HG03045 (cell line): ENCODE measurements around the gene NT5DC2.
A peak's percentile ranks its signal among the peaks of the same experiment; 100 is the strongest.

Experiments used
- ATAC-seq: cut with Tn5 transposase; IDR thresholded peaks from one replicate; pipeline ENCODE4 v1.9.1; 2021; ENCODE audit warnings: mild to moderate bottlenecking, moderate library complexity; ENCODE audit not compliant: unreplicated experiment

NT5DC2 gene

DNA sequence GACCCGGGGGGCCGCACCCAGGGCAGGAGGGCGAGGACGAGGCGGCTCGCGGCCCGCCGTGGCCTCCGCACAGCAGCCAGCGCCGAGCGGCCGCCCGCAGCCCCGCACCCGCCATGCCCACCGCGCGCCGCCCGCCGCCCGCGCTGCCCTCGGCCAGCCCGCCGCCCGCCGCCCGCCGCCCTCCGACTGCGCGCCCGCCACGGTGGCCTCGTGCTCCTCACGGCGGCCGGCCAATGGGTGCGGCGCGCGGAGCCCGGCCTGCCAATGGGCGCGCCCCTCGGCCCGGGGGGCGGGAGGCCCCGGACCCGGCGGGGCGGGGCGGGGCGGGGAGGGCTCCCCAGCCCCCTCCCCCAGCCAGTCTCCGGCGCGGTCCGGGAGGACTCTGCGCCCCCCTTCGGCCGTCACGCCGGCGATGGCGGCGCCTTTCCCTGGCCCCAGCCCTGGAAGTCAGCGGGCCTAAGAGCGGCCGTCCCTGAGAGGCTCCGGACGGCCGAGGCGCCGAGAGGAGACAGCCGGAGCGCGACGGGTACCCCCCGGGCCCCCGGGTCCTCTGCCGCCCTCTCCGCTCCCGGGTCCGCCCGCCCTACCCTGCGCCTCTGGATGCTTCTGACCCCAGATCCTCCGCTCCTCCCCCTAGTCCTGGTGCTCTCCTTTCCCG is at the start of gene NT5DC2:
Gene NT5DC2 (minus strand): TSS at position 235 of the 658 bp plus-strand sequence. CDS start 120 bp downstream, at position 115.
- peak; percentile 34 for ATAC-seq

DNA sequence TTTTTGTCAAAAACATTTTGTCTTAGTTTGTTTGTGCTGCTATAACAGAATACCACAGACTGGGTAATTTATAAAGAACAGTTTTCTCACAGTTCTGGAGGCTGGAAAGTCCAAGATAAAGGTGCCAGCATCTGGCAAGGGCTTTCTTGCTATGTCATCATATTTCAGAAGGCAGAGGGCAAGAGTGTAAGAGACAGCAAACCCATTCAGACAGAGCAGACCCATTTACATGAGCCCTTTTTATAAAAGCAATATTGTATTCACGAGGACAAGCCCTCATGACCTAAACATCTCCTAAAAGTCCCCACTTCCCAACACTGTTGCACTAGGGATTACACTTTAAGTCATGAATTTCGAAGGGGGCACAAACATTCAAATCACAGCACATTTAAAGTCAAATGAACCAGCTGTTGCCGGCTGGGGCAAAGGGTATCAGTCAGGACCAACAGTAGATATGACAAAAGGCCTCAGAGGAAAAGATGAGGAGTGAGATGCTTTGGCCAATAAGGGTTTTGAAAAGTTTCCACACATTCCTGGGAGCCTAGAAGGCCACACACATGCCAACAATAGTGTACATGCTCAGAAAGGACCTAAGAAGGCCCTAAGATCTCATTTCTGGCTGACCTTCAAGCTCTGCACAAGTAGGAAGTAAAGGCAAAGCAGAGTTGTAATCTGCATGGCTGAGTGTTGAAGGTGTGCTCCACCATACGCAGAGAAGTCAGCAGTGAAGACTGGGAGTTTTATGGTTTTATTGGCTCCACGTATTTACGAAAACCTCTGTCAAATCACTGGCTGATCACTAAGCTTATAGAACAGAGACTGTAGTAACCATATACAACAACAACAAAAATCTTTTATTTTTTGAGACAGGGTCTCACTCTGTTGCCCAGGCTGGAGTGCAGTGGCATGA is 40.7 kb upstream of the NT5DC2 start:
- ATAC-seq, result no peak

DNA sequence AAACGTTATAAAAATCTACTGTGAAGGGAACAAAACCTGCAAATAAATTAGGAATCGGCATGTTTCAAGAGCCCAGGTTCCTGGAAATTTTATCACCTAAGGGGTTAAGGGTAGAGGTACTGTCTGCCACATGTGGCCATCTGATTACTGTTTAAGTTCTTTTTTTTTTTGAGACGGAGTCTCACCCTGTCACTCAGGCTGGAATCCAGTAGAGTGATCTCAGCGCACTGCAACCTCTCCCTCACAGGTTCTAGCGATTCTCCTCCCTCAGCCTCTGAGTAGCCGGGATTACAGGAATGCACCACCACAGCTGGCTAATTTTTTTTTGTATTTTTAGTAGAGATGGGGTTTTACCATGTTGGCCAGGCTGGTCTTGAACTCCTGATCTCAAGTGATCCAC is 38.6 kb upstream of the NT5DC2 start:
- ATAC-seq, result no peak

DNA sequence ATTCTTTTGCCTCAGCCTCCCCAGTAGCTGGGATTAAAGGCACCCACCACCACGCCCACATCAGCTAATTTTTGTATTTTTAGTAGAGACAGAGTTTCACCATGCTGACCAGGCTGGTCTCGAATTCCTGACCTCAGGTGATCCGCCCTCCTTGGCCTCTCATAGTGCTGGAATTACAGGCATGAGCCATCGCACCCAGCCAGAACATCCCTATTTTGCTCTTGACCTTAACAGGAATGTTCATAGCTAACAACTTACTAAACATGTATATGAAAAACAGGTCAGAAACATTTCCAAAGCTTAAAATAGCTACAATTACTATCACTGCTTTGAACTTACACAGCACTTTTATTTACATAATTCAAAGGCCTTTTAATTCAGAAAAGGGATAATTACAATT is 36.4 kb upstream of the NT5DC2 start:
- no peak for ATAC-seq

DNA sequence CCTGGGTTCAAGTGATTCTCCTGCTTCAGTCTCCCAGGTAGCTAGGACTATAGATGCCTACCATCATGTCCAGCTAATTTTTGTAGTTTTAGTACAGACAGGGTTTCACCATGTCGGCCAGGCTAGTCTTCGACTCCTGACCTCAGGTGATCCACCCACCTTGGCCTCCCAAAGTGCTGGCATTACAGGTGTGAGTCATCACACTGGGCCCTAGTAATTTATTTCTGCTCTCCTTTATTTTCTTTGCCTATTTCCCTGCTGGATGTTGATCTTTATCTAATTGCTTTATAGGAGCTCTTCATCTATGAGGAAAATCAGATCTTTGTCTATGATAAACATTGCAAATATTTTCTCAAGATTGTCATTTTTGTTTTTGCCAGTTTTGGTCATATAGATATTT is 34.4 kb upstream of the NT5DC2 start:
- no peak for ATAC-seq

DNA sequence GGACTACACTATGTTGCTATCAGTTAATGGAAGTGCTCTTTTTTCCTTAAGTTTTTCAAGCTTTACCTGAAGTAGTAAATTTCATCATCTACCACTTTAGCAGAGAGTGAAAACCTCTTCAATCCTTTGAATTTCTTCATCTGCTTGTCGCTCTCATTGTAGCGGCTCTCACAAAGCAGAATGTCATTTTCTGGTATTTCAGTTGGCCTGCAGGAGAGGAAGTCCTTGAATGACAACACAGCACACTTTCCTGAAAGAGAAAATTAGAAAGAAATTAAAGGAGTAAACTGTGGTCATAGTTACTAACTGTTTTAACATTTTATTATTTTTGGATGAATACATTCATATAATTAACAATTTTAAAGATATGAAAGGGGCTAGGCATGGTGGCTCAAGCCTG is 30.3 kb upstream of the NT5DC2 start:
- no peak for ATAC-seq

DNA sequence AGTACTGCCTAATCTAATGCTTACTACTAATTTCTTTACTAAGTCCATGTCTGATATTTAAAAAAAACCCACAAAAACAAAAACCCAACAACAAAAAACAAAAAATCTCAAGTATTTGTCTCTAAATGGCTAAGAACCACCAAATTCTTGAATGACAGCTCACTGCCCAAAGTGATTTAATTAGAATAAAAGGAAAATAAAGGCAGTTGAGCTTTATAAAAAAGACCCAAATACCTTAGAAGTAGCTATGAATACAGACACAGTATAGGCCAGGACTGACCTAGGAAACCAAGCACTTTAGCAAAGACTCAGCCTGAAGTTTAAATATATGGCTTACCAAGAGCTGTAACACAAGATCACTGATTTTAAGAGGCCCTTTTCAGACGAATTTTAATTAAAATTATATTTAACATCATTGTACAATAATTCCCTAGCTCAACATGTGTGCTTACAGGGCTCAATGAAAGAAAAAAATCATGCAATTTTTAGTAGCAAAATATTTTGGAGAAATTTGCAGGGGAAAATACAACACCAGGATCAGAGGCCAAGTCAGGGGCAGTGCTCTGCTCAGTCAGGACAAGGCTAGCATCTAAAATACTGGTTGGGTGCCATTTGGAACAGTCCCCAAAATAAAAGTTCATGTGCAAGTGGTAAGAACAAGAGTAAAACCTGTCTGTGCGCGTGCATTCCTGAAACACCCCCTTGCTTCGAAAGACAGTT is 27.5 kb upstream of the NT5DC2 start:
- no peak for ATAC-seq

DNA sequence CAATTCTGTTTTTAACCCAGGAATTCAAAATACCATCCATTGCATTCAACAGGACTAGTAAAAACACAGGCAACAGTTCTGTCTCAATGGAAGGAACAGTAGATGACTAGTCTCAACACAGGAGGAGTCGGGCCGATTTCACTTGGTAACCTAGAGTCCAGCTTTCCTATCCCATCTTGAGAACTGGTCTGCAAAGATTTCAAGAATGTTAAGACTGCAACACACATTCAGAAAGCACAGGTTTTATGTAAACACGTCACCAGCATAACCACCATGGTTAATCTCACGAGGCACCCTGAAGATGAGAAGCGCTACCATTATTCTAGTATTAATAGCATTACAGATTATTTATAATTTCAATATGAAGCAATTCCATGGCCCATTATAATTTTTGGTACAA is 24.8 kb upstream of the NT5DC2 start:
- no peak for ATAC-seq

DNA sequence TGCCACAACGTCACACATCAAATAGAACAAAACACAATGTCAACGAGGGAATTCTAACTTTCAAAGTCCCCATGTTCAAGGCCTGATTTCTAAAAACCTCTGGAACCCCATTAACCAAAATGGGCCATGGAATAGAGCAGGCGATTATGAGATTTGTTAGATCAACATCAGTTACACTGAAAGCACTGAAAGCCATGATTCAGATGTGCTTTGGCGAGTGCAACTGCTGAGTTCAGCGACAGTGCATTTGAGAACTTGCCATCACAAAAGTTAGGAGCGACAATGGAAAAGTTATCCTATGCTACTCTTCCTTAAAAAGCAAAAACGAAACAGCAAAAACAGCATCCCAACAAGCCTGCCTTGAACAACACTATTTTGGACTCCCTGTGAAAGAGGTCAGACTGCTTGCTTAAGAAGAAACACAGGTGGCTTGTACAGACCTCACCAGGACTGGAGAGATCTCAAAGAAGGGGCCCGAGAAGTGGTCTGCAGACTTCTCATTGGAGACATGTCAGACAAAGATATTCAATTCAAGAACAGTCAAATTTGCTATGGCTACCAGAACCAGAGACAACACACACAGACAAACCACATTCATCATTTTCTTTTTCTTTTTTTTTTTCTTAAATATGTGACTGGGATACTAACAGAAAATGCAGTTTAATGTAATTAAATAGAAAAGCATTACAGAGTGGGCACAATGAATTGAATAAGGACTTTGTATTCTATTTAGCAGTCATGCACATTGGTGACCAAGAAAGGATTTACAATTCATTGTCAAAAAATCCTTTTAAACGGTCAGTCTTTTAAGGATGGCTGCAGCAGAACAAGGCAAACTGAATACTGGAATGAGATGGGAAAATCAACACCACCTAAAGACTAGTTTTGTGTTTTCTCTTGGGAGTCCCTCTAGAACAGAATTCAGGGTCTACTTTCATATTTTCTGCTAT is 23.6 kb upstream of the NT5DC2 start:
- ATAC-seq, result no peak

DNA sequence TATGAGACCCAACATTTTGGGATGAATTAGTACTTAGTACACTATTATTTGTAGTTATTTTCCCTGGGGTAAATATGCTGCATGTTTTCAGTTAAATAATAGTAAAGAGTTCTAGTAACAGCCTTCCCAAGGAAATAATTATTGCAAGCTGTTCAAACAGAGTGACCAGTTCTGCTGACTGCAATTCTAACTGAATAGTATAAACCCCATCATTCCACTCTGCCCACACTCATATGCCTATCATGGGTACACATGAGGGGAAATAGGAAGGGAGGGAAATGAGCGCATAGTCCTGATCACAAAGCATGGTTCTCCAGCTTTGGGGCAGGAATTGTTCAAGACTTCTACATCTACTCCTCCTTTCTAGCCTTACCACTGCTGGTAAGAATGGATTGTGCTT is 21.4 kb upstream of the NT5DC2 start:
- ATAC-seq, result no peak

DNA sequence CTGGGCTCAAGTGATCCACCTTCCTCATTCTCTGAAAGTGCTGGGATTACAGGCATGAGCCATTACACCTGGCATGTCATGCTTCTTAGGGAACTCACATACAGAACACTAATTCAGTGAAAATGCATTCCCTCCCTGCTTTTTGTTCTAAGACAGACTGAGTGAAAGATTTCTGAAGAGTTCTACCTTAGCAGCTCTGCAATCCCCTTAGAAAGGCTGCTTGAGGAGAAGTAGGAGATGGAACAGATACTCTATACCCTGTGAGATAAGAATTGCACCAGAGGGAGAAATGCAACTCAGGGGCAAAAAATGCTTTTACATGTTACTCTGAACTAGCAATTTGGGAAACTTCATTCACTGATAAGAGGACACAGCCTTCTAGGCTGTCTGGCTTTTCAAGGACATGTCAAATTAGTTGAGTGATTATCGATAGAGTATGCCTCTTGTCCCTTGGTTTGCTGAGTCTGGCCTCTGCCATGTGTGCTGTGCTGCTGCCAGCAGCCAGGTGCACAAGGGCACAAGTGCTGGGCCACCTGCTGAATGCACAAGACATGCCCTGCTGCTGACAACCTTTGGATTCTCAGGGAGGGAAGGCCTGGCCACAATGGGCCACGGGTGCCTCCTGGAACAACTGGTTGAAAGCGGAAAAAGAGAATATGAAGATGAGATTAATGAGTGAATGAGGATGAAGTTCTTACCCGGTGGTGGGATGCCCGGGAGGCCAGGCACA is 20.5 kb upstream of the NT5DC2 start:
- no peak for ATAC-seq

DNA sequence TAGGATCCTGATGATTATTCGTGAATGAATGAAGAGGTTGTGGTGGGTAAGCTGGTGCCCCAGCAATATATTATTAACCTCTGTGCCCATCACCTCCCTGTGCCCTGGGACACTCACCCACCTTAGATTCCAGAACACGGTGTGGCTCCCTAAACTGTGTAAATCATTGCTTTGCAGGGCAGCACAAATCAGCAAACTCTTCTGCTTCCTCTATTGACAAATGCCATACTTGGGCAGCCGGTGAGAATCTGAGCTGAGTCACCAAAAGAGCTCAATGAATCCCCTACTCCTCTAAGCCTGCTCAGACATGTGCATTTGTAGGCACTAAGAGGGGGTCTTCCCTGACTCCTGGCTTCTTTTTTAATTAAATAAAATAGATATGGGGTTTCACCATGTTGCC is 18.4 kb upstream of the NT5DC2 start:
- no peak for ATAC-seq

DNA sequence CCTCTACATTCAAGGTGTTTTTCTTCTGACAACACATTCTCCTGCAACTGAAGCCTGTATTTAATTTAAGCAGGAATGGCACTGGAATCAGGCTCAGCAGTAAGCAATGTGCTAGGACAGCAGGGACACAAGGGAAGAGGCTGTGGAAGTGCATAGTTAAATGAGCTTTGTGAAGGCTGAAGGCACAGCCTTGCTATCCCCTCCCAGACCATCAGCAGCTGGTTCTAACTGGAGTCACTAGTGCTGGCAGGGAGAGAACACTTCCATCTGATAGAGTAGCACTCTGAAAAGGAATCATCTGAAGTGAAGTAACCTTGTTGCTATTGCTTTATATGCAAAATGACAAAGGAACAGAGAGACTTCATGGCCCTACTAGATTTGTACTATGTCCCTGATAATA is 17.5 kb upstream of the NT5DC2 start:
- ATAC-seq, result no peak

DNA sequence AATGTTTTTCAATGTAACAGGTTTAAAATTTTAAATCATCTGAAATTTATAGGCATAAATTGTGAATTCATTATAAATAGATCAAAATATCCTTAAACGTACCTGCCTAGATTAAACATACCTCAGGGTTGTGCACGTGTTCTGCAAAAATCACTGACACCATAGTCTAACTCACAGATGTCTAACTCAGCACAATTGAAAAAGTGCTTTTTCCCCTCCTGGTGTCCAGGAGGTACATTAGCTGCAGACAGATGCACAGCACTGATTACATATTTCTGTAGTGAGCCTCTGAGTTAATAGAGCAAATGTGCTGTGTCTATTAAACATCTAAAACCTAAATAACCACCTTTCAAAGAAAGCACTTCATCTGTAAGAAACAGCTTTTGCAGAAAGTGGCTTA is 13.5 kb upstream of the NT5DC2 start:
- no peak for ATAC-seq

DNA sequence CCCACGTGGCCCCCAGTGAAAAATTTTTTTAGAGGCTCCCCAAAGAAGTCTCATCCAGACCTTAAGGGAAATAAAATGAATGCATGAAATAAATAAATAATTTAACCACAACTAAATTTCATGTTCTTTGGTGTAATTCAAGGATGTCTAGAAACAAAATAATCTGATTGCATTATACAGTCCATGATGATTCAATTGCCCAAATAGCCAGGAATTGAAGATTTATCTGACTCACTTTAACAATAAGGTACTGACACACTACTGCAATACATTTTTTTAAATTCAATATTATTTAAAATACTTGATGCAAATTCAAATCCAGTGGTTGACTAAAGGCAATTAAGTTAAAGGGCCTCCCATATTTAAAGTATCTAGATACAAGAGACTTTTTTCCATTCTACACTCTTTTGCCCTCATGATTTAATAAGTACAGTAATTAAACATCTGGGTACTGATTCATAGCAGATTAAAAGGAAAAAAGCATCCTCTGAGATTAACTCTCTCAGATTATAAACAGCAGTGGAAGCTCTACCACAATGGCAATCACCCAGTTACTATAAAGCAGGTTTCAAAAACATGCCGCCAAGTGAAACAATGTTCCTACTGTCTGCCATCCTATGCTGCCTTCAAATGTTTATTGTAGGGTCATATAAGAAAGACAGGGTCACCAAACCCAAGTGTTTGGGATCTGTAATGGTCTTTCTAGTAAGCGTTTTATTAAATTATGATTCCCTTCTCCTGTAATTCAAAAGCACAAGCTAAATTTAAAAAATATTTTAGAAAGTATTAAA is 12.6 kb upstream of the NT5DC2 start:
- no peak for ATAC-seq

DNA sequence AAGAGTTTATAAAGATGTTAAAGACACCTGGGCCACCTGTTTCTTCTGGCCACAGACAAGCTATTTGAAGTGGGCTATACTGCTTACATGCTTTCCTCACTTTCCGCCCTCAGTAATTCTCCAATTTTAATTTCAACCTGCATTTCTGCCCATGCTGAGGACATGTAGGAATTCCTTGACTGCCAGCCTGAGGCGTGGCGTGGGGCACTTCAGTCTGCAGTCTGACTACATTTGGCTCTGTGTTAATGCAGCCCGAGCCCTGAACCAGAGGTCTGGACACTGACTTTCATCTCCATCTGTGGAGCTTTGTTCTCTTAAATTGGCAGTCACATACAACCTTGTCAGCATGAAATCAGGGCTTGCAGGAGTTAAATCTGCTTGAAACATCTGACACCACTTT is 11.3 kb upstream of the NT5DC2 start:
- ATAC-seq, result no peak

DNA sequence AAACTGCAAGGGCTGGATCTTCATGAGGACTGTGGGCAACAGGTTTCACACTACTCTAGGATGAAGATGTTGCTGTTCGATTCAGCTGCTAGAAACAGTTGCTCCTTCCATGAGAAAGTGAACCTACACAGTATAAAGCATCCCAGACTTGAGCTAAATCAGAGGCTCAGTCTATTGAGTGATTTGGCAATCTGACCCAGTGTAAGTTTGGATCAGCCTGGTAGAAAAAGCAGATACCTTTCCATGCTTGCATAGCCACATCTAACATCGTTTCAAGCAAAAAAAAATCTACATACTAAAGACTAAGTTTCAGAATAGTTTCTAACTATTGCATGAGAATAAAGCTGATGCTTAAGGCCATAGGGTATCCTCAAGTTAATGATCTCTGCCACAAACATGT is 7.4 kb upstream of the NT5DC2 start:
- ATAC-seq, result no peak

DNA sequence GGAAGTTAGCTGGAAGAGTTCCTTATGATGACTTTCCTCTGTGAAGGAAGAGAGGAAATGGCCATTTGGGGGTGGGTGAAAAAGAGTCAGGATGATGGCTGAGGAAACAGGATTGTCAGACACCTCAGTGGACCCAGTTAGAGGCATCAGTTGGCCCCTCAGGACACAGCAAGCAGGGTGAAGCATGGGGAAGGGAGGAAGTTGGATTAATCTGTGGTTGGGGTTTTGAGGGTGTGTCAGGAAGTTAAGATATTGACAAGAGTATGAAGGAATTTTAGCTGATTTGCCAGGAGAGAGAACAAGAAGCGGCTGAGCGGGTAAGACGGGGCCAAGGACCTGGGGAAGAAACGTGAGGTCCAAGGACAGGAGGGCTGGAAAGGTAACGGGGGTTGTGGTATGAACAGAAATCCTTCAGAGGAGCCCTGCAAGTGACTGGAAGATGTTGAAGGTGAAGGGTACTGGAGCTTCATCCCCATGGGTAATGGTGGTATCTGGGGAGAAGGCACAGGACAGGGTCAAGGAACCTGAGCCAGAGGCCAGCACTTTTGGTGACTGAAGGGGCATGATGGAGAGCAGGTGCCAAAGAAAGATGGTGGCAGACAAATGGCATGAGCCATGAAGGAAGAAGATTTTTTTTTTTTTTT is 5.5 kb upstream of the NT5DC2 start:
- ATAC-seq, result no peak
